PC-3 (cell line): Measurements from ENCODE around the gene CAMTA1. TPM values are rescaled to one million over a fixed set of nuclear protein-coding genes. Genes with fewer than 3 reads are reported as not detected.

ENCODE experiments used
- ATAC-seq: fragments of 200-7000 bp; cut with Tn5 transposase; 2 replicates; pipeline ENCODE4 v1.9.1; 2020; ENCODE audit warnings: mild to moderate bottlenecking, moderate library complexity
- BruUV-seq: library from RNA; stranded (reverse); fragments of 400-500 nt; replicated peaks from 2 replicates; lab custom pipeline; 2021; lab: Mats Ljungman, UMichigan
- CTCF ChIA-PET: fragments of 300-600 bp; sonication (Branson Sonifier 250); formaldehyde crosslinking; loops from one replicate; lab custom pipeline; 2022; ENCODE audit warnings: antibody characterized with exemption; lab: Charles Lee
- POLR2A ChIA-PET: fragments of 300-600 bp; sonication (Branson Sonifier 250); formaldehyde crosslinking; loops from one replicate; lab custom pipeline; 2022; ENCODE audit warnings: antibody characterized with exemption; ENCODE audit not compliant: unreplicated experiment; lab: Charles Lee
- DNase-seq: peaks from one replicate; pipeline ENCODE4 v3.0.0-alpha.2; 2015
- H2AFZ ChIP-seq: fragments of 300-600 bp; sonication (generic); 2 replicates; pipeline ENCODE4 v1.6.0; 2016; ENCODE audit warnings: antibody characterized with exemption, low read length
- H3F3A ChIP-seq: fragments of 300-600 bp; sonication (generic); one replicate; pipeline ENCODE4 v1.6.0; 2017; ENCODE audit warnings: antibody characterized with exemption, low read length, control low read depth, mild to moderate bottlenecking; ENCODE audit not compliant: unreplicated experiment
- H3K27ac ChIP-seq: fragments of 300-600 bp; sonication (generic); 2 replicates; pipeline ENCODE4 v1.5.1; 2016; ENCODE audit warnings: mild to moderate bottlenecking, low read length
- H3K27me3 ChIP-seq: fragments of 300-600 bp; sonication (generic); 2 replicates; pipeline ENCODE4 v1.6.1; 2016; ENCODE audit warnings: low read length, mixed read lengths
- H3K36me3 ChIP-seq: fragments of 300-600 bp; sonication (generic); 2 replicates; pipeline ENCODE4 v1.6.1; 2016; ENCODE audit warnings: low read depth, mixed run types, low read length, mixed read lengths
- H3K4me1 ChIP-seq: fragments of 300-600 bp; sonication (generic); 2 replicates; pipeline ENCODE4 v1.5.1; 2016; ENCODE audit warnings: low read length; ENCODE audit not compliant: insufficient read depth
- H3K4me2 ChIP-seq: fragments of 300-600 bp; sonication (generic); 2 replicates; pipeline ENCODE4 v1.6.0; 2016; ENCODE audit warnings: low read length
- H3K4me3 ChIP-seq: fragments of 300-600 bp; sonication (generic); 2 replicates; pipeline ENCODE4 v1.5.1; 2016; ENCODE audit warnings: mild to moderate bottlenecking, low read length, mixed read lengths
- H3K79me2 ChIP-seq: fragments of 300-600 bp; sonication (generic); 2 replicates; pipeline ENCODE4 v1.6.1; 2017; ENCODE audit warnings: low read length, mixed read lengths
- H3K9ac ChIP-seq: fragments of 300-600 bp; sonication (generic); 2 replicates; pipeline ENCODE4 v1.6.0; 2016; ENCODE audit warnings: mild to moderate bottlenecking, low read length
- H3K9me2 ChIP-seq: fragments of 300-600 bp; sonication (generic); replicated peaks from 2 replicates; pipeline ENCODE4 v1.6.1; 2016; ENCODE audit warnings: mixed run types, low read length, mixed read lengths
- H3K9me3 ChIP-seq: fragments of 300-600 bp; sonication (generic); 2 replicates; pipeline ENCODE4 v1.6.1; 2016; ENCODE audit warnings: low read length, mixed read lengths
- H4K20me1 ChIP-seq: fragments of 300-600 bp; sonication (generic); 2 replicates; pipeline ENCODE4 v1.6.1; 2016; ENCODE audit warnings: low read length, mixed read lengths
- EZH2 ChIP-seq: fragments of 300-600 bp; sonication (generic); IDR thresholded peaks from one replicate; pipeline ENCODE4 v1.6.1; 2017; ENCODE audit warnings: antibody characterized with exemption, mild to moderate bottlenecking, low read length; ENCODE audit not compliant: unreplicated experiment
- EZH2phosphoT487 ChIP-seq: fragments of 300-600 bp; sonication (generic); IDR thresholded peaks from 2 replicates; pipeline ENCODE4 v1.6.1; 2018; ENCODE audit warnings: mild to moderate bottlenecking, antibody characterized with exemption, low read length, borderline replicate concordance
- intact Hi-C: fragments of 100-400 bp; cut with micrococcal nuclease; formaldehyde crosslinking; loops from 2 replicates; pipeline ENCODE4 v1.9.0; 2023
- total RNA-seq: library from RNA; depleted of rRNA; stranded (reverse); fragments of >200 nt; gene quantifications from 2 replicates; pipeline ENCODE4 v1.2.3, GENCODE V29; 2014
- TF ChIP-seq, protein P1 (sequence below): fragments of 300-600 bp; sonication (generic); conservative IDR thresholded peaks from 2 replicates; pipeline ENCODE4 v1.5.1; 2017; ENCODE audit warnings: antibody characterized with exemption, low read depth, mild to moderate bottlenecking, low read length

Gene CAMTA1
- total RNA-seq, 1 experiment from 2014 or later: 40.8 TPM

DNA sequence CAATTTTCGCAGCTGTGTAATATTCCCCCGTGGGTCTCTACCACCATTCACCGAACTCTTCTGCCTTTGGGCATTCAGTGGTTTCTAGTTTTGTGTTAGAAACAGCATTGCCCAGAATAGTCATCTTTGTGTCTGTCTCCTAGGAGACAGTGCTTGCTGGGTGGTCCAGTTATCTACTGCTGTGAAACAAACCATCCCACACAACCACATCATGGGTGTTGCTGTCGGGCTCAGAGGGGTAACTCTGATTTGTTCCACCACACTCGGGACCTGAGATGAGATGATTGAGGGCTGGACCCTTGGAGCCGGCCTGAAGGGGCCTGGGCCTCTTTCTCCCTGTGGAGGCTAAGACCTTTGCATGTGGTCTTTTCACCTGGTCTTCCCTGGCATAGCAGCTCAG lies 558.6 kb downstream of the CAMTA1 start:
- Histone ChIP-seq H3K27ac (no peak overlapping the region), H3K9me2 (no peaks in the 10 kb centered on the region), H3F3A (no peaks in the 10 kb centered on the region), H3K4me2 (no peak overlapping the region), H3K4me1 (no peaks in the 10 kb centered on the region), H3K36me3 (no peaks in the 10 kb centered on the region), H3K9ac (no peak overlapping the region), H2AFZ (no peak overlapping the region), H3K27me3 (peaks cover 35% of the 10 kb centered on the region), H4K20me1 (no peaks in the 10 kb centered on the region), H3K79me2 (no peaks in the 10 kb centered on the region), H3K4me3 (no peak overlapping the region), H3K9me3 (no peaks in the 10 kb centered on the region)
- intact Hi-C loops: no loop called here
- DNase-seq (no peak), ATAC-seq (no peak)
- CTCF ChIA-PET: no interaction called here
- POLR2A ChIA-PET: no interaction called here
- no TSS peak for BruUV-seq
- no peak for TF ChIP-seq EZH2

DNA sequence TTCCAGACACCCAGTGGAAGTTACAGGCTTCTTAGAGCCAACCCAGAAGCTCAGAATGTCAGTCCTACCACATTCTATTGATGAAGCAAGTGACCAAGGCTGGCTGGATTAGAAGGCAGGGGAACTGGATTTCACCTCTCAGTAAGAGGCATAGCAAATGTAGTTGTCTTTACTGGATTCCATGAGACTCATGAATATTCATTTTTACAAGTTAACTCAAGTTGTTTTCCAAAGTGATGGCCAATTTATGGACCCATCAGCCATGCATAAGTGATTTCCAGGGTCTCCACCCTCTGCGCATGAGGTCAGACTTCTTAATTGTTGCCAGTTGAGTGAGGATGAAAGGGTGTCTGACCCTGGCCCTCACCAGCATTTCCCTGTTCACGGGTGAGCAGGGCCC lies 559.0 kb downstream of the CAMTA1 start:
- H3K4me1 ChIP-seq: no peaks in the 10 kb centered on the region
- DNase-seq: no peak
- TF ChIP-seq EZH2phosphoT487 (no peak), EZH2 (no peak)
- TF ChIP-seq, protein P1, sequence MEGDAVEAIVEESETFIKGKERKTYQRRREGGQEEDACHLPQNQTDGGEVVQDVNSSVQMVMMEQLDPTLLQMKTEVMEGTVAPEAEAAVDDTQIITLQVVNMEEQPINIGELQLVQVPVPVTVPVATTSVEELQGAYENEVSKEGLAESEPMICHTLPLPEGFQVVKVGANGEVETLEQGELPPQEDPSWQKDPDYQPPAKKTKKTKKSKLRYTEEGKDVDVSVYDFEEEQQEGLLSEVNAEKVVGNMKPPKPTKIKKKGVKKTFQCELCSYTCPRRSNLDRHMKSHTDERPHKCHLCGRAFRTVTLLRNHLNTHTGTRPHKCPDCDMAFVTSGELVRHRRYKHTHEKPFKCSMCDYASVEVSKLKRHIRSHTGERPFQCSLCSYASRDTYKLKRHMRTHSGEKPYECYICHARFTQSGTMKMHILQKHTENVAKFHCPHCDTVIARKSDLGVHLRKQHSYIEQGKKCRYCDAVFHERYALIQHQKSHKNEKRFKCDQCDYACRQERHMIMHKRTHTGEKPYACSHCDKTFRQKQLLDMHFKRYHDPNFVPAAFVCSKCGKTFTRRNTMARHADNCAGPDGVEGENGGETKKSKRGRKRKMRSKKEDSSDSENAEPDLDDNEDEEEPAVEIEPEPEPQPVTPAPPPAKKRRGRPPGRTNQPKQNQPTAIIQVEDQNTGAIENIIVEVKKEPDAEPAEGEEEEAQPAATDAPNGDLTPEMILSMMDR: no peak
- no peaks in the 10 kb centered on the region for H4K20me1 ChIP-seq
- H3K36me3 ChIP-seq: no peaks in the 10 kb centered on the region
- BruUV-seq: no TSS peak
- peaks cover 40% of the 10 kb centered on the region for H3K27me3 ChIP-seq
- POLR2A ChIA-PET: no interaction called here
- H3K9me2 ChIP-seq: no peaks in the 10 kb centered on the region
- CTCF ChIA-PET: no interaction called here
- H3K9me3 ChIP-seq: no peaks in the 10 kb centered on the region
- H3K79me2 ChIP-seq: no peaks in the 10 kb centered on the region
- H3K4me3 ChIP-seq: no peak overlapping the region
- no peak overlapping the region for H3K27ac ChIP-seq
- no peaks in the 10 kb centered on the region for H3F3A ChIP-seq
- H3K9ac ChIP-seq: no peak overlapping the region
- ATAC-seq: no peak
- no peak overlapping the region for H2AFZ ChIP-seq
- intact Hi-C loops: no loop called here
- H3K4me2 ChIP-seq: no peak overlapping the region

DNA sequence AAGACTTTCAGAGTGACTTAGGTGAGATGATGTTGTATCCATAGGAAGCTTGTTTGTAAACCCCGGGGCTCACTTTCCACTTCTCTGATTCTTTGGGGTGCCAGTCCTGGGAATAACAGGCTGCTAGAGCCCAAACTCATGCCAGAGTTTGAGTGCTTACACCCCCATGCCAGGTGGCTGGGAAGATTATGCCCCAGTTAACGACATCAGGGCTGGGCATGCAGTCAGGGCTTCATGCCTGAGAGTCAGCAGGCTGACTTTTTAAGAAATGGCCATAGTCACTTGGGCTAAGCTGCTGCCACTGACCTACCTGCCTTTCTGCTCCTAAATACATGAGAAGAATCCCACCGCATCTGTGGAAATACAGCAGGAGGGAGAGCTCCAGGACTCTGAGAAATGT lies 560.3 kb downstream of the CAMTA1 start:
- no peak for ATAC-seq
- ChIA-PET CTCF (no interaction called here), POLR2A (no interaction called here)
- TF ChIP-seq, protein P1: no peak
- TF ChIP-seq EZH2phosphoT487 (no peak), EZH2 (no peak)
- H2AFZ ChIP-seq: no peak overlapping the region
- H3K4me2 ChIP-seq: no peak overlapping the region
- H3K9me2 ChIP-seq: no peaks in the 10 kb centered on the region
- H4K20me1 ChIP-seq: no peaks in the 10 kb centered on the region
- intact Hi-C loops: no loop called here
- H3K27ac ChIP-seq: no peak overlapping the region
- no peak overlapping the region for H3K4me3 ChIP-seq
- BruUV-seq: no TSS peak
- H3K9ac ChIP-seq: no peak overlapping the region
- no peaks in the 10 kb centered on the region for H3K4me1 ChIP-seq
- H3K36me3 ChIP-seq: no peaks in the 10 kb centered on the region
- H3K79me2 ChIP-seq: no peaks in the 10 kb centered on the region
- no peaks in the 10 kb centered on the region for H3K9me3 ChIP-seq
- no peaks in the 10 kb centered on the region for H3F3A ChIP-seq
- H3K27me3 ChIP-seq: peaks cover 52% of the 10 kb centered on the region
- DNase-seq: no peak
